Activated CD4-positive, CD25-positive, alpha-beta regulatory T cell treated with anti-CD3 and anti-CD28 coated beads, Interleukin-2, amount 50 U/mL, for 16 hours (primary cell): ENCODE data around the gene EXTL1.

Experiments
- DNase-seq: peaks from one replicate; pipeline ENCODE4 v3.0.0-alpha.2; 2020; ENCODE audit warnings: low read depth, low spot score

Gene EXTL1

DNA sequence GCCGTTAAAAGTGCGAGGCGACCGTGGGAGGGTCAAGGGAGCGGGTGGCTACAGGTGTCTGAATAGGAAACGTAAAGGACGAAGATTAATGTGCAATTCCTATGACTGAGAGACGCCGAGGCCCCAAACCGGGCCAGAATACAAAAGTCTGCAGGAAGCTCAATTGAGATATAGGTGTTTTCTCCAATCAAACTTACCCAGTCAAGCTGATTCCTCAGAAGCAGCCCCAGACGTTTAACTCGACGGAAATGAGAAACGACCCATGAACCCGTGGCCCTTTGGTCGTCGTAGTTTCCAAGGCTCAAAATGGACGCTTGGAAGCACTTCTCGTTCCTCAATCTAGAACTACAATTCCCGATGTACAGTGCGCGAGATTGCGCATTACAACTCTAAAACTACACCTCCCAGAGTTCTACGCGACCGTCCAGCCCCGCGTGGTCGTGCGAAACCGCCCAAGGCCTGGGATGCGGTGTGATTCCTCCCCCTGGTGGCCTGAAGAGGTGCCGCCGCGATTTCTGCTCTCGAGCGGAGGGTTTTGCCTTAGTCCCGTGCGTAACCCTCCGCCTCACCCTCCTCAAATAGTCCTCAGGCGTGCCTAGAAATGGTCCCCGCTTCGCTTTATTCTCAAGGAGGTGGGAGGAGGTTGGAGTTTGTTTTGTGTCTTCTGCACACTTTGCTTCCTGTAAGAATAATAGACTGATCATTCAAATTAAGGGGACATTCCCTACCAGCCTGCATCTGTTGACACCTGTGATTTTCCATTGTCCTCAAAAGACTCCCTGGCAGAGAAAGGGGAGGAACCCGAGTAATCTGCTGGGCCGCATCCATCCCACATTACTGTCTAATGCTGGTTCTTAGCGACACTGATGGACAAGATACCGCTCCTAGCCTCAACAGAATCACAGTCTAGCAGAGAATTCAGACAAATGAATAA lies 23.5 kb upstream of the EXTL1 start, which contains the start of gene PAFAH2:
TSS of gene PAFAH2 (minus strand) at position 236 of the 934 bp plus-strand sequence. CDS start 7,247 bp downstream, outside the sequence.
- peak; percentile 96 for DNase-seq

DNA sequence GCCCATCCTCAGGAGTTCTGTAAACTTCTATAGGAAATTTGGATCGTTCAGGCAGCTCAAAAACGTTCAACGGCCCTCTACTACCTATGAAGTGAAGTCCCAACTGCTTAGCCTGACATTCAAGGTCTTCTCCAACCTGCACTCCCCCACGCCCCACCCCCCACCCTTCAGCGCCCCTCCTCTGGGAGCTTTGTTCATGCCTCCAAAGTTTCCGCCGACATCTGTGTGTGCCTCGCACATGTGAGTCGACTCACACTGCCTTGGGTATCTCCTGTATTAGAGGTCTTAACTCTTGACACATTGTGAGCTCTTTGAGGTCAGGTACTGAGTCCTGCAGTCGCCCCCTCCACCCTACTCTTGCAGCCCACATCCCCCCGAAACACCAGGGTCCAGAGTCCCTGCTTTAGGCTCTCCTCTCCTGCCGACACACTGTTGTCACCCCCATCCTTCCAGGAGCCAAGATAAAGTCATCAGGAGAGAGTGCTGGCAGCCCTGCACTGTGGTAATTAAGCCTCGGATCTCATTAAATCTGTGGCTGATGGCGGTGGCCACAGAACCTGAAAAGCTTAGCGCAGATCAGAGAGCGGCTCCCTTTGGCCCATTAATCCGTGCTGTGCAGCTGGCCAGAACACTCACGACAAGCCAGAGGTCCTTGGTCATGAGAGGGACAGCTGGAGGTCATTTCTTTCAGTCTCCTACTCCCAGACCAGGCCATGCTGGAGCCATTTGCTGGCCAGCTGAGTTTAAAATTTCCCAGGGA lies 22.4 kb upstream of the EXTL1 start:
- no peak for DNase-seq

DNA sequence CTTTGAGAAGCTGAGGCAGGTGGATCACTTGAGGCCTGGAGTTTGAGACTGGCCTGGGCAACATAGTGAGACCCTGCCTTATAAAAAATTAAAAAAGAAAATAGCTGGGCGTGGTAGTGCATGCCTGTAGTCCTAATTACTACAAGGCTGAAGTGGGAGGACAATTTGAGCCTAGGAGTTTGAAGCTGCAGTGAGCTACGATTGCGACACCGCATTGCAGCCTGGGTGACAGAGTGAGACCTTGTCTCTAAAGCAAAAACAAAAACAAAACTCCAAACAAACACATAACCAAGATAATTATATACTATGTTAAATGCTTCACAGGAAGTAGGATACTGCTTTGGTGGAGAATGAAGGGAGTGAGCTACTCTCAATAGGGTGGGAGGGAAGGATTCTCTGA lies 18.3 kb upstream of the EXTL1 start:
- DNase-seq: no peak

DNA sequence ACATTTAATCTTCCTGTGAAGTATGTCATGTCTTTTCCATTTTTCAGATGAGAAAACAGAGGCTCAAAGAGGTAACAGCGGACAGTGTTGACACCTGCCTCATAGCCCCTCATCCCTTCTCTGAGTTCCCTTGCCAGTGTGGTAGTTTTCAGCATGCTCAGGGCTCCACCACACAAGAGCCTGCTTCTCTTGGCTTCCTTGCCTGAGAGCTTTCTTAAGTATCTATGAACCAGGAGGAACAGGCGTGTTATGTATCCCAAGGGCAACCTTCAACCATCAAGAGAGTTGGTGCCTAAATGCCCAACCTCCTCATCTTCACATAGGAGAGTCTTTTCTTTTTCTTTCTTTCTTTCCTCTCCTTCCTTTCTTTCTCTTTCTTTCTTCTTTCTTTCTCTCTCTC lies 17.8 kb upstream of the EXTL1 start:
- no peak for DNase-seq

DNA sequence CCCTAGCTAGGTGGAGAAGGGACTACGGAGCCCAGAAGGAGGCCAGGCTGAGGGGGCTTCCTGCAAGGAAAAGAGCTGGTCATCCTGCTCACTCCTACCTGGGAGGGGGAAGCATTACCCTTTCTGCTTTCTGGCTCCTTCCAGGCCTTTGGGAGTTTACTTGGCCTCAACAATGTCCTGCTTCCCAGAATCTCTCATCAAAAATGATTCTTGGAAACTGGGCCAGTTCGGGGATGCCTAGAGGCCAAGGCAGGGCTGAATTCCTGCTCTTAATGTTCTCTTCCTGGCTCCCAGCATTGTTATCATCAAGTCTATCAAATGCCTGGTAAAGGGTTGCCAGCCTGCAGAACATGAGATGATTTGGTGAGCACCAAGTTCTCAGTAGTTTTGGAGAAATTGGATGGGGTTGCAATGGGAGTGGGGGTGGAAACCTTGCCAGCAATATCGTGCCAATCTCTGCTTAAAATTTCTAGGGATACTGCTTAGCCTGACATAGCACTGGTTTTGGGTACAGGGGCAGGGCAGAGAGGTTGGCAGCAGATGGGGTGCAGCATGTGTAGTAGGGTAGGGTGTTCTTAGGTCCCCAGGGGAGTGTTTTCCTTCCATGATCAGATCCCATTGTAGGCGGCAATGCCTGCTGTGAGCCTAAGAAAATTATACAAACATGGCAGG lies 16.0 kb upstream of the EXTL1 start:
- DNase-seq: no peak

DNA sequence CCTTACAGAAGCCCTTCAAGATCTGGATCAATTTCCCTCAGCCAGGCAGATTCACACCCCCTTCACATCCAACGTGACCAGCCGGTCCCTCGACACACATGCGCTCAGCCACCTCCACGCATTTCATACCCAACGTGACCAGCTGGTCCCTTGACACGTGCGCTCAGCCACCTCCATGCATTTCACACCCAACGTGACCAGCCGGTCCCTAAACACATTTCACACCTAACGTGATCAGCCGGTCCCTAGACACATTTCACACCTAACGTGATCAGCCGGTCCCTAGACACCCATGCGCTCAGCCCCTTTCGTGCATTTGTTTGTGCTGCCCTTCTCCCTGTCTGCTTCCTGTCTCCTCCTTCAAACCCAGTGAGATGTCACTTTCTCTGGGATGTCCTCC lies 14.9 kb upstream of the EXTL1 start:
- DNase-seq: no peak

DNA sequence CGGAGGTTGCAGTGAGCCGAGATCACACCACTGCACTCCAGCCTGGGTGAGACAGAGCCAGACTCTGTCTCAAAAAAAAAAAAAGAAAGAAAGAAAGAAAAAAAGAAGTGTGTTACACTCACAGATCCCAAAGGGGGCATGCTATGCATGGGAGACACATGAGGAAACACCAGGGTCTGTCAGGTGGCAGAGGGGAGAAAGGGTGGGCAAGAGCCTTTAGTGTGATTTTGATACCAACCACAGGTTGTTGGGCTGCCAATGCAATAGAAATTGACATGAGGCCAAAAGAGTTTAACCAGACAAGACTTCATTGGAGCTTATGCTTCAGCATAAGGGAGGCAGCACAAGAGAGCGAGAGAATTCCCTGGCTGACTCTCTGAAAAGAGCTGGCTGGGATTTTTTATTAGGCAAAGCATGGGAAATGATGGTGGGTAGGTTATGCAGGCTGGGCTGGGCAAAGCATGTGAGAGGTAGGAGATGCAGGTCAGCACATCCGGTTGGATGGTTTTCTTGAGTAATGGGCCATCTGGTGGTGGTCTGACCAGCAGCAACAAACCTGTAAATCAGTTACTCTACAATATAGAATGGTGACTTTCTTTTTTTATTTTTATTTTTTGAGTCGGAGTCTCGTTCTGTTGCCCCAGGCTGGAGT lies 11.7 kb upstream of the EXTL1 start:
- DNase-seq: no peak

DNA sequence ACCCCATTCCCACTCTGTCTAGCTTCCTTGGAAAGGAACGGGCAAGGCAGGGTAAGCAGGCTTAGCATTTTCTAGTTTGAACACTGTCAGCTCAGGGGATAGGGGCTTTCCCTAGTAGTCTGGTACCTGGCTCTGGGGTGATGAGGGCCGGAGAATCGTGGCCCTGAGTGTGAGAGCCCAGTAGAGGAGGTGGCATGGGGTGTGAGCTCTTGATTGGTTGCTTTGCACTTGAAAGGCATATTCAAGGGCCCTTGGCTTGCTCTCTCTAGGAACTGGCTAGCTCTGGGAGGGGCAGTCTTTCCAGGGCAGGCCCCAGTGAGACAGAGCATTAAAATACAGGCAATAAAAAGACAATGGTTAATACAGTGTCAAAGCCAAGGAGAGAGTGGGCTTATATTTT lies 10.8 kb upstream of the EXTL1 start:
- no peak for DNase-seq

DNA sequence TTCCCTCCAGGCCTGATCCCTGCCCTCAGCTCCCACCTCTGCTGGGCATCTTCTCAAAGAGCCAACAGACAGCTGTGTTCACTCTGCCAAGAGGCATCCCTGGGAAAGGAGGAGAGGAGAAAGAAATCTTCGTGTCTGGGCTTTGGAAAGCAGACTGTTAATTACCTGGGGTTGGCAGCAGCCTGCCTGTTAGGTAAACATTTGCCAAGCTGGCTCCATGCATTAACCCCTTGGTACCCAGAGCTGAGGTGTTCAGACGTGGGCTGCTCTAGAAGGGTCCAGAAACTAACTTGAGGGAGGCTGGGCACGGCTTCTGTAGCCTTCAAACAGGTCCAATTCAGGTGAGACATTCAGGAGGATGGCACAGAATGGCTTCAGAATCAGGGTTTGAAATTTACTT lies 8.7 kb upstream of the EXTL1 start:
- no peak for DNase-seq

DNA sequence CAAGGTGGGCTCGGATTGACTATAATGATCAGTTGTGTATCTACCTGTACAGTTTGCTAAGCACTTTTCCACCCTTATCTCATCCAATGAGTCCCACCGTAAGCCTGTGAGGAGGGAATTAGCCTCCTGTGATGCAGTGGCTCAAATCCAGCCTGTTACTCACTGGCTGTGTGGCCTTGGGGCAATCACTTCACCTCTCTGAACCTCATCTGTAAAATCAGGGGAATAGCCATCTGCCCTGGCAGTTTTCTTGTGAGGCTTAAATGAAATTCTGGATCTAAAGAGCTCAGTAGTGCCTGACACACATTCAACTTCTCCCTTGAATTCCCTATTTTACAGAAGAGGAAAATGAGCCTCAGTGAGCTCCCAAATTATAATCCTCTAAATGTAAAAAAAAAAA lies 7.4 kb upstream of the EXTL1 start:
- DNase-seq: no peak

DNA sequence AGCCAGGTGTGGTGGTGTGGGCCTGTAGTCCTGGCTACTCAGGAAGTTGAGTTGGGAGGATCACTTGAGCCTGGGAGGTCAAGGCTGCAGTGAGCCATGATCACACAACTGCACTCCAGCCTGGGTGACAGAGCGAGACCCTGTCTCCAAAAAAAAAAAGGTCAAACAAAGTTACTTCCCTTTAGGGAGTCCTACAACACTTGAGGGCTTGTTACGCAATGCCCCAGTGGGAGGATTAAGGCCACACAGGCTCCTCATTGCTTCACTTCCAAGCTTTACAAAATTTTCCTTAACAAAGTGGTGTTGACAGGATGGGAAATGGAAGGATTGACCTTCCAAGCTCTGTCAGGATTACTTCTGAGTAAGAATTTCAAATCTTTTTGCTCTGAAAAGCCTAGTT lies 6.2 kb upstream of the EXTL1 start:
- no peak for DNase-seq

DNA sequence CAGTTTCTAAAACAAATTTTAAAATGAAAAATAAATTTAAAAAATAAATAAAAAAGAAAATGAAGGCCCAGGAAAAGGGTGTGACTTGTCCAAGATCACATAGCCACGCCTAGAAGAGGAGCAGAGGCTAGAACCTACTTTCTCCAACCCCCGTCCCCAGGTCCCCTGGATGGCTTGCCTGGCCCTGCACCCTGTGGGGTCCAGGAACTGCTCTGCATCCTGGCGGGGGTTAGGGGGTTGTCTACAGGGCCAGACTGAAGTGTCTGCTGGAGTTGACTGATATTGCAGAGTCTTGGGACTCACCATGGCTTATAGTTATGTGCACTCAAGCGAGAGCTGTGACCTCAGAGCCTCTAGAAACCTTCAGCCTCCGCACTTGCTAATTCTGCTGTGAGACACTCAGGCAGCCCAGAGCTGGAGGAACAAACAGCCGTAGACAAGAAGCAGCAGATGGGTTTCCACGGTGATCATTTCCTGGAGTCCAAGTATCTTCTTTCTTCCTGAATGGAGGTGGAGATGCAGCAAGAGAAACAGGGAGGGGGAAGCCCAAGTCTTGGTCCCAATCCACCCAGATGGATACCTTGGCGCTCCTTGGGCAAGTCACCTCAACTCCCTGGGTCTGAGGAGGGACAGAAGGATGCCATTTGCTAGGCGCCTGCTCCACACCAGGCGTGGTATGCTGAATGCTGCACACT lies 5.2 kb upstream of the EXTL1 start:
- DNase-seq: no peak

DNA sequence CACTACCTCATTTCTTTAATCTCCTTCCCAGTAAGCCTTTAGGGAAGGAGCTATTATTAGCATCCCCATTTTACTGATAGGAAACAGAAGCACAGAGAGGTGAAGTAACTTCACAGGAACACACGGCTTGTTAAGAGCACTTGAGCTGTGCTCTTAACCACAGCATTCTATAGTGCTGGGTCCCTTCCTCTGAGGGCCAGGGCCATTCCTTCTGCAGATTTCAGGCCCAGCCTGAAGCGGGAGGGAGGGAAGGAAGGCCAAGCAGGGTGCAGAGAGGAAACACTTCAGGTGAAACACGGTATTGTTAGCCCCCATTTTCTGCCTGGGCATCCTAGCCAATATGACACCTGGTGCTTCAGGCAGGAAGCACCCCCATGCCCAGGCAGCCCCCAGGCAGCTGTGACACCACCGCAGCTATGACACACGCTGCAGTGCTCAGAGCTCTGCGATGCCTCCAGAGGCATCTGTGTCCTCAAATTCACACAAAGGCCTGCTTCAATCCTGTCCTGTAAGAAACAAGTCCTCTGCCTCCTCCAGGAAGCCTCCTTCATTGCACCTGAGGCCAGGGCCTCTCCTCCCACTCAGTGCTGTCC lies 4.5 kb upstream of the EXTL1 start:
- DNase-seq: no peak

DNA sequence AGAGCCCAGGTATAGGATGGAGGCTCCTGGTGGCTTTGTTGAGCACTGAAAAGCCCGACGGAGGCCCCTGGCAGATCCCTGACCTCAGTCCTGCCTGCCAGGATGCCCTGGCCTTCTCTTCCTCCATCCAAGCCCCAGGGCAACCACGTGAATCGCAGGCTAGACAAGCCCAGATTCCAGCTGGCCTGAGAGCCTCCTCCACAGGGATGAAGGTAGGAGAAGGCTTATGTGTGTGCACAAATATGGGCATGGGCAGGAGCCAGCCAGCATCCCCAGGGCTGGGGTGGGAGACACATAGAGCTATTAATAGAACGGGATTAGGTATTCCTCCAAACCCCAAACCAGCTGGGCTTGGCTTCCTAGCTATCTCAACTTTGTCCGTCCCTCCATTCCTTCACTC lies 4.0 kb upstream of the EXTL1 start:
- no peak for DNase-seq

DNA sequence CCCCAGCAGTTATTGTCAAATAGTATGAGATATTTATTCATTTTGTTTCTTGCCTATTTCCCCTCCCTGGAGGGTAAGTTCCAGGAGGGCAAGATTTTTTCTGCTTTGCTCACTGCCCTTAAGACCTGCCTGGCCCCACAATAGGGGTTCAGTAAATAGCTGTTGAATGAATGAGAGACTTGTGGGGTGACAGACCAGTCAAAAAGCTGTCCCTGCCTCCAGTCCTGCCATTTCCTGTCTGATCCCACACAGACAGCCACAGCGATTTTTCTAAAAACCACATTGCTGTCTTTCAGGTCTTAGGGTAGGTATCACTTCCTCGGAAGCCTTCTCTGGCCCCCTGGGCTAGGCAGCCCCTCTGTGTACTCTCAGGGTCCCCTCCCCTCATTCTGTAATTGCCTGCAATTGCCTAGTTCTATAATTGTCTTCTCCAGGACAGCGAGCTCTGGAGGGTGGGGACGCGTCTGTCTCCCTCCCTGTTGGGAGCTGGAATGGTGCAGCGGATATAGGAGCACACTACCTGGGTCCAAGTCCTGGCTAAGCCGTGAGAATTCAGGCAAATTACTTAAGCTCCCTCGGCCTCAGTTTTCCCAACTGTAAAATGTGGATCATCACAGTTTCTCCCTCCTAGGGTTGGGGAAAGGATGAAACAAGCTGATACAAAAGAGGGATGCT lies 1.8 kb upstream of the EXTL1 start:
- no peak for DNase-seq

DNA sequence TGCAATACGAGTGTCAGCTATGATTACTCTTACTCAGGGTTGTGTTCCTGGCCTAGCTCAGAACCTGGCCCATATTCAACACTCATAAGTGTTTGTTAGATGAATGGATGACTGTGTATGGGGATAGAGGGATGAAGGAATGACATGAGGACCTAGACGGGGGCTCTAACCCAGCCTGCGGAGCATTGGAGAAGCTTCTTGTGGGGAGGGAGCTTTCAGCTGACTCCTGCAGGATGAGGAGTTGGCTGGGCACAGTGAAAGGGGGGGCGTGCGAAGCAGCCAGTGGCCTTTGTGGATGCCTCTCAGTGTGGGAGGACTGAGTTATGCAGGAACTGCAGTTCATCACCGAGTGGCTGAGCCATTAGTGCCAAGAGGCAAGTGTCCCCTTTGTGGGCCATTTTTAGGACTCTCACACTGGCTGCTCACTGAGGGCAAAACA lies 1.2 kb upstream of the EXTL1 start:
- no peak for DNase-seq

DNA sequence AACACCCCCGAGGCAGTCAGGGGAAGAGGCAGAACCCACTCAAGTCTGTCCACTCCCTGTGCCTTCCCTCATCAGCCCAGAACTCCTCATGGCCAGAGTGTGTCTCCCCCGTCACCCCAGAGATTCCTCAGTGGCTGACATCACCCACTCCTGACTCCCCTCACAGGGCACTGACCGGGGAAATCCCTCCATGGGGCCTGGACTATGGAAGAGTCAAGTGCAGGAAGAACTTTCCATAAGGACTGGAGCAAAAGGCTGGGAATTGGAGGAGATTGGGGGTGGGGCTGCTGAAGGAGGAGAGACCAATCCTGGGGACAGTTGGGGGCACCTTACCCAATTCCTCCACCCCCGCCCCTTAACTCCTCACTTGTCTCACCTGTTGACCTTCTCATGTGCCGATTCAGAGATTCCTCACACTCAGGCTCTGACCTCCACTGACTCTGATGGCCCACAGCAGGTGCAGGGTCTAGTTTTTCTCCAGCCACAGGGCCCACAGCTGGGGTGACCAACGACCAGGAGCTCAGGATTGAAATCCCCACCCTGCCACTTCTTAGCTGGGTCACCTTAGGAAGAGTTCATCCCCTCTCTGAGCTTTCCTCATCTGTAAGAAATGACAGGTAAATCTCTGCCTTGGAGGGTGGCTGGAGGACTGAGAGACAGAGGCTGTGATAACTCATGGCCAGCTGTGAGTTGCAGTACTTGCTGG lies 481 bp upstream of the EXTL1 start:
- no peak for DNase-seq

DNA sequence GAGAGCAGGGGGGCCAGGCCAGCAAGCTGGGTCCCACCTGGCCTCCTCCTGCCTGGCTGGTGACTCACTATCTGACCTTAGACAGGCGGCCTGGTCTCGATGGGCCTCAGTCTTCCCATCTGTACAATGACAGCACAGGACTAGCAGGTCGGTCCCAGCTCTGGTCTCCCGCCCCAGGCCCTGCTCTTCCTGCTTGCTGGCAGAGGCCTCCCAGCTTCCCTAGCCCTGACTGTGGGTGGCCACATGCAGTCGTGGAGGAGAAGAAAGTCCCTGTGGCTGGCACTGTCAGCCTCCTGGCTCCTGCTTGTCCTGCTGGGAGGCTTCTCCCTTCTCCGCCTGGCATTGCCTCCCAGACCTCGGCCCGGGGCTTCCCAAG lies 817 bp downstream of the EXTL1 start:
- DNase-seq: no peak

DNA sequence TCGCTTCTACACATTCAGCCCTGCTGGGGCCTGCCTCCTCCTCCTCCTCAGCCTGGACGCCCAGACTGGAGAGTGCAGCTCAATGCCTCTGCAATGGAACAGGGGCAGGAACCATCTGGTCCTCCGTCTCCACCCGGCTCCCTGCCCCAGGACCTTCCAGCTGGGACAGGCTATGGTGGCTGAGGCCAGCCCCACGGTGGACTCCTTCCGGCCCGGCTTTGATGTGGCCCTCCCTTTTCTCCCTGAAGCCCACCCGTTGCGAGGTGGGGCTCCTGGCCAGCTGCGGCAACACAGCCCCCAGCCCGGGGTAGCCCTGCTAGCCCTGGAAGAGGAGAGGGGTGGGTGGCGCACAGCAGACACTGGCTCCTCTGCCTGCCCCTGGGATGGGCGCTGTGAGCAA lies 1.4 kb downstream of the EXTL1 start:
- DNase-seq: no peak

DNA sequence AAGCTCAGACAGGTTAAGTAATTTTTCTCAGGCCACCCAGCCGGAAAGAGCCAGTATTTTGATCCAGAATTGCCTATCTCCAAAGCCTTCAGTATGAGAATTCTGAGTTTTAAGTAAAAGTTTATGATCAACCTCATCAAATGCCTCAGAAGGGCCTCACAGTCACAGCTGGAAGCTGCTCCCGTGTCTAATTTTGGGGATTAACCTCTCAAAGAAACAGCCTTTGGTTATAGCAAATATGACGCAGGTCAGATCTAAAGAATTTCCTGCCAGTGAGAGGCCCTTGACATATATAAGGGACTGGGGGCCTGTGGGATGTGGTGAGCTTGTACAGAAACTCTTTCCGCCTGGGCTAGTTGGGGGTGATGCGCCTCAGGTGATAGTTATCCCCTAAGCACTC lies 2.3 kb downstream of the EXTL1 start:
- DNase-seq: no peak
